Stomach (tissue), 9 donors: ENCODE results near the gene NFATC2. TPM values are rescaled to one million over a fixed set of nuclear protein-coding genes. Genes with fewer than 3 reads are reported as not detected.
A peak's percentile ranks its signal among the peaks of the same experiment; 100 is the strongest.

Source experiments
- DNase-seq, 2 donors: peaks; one replicate each; pipeline versions ENCODE4 v3.0.0 to v3.0.0-alpha.2; 2013 to 2019
- H3K27ac ChIP-seq, 5 donors: fragments of 200-600 bp in 4 of 5; sonication (generic) in 4 of 5; one replicate each; pipeline ENCODE4 v1.5.1; 2013 to 2019; ENCODE audit warnings: mild to moderate bottlenecking in 1 of 5, moderate library complexity in 1 of 5
- H3K27me3 ChIP-seq, 3 donors: fragments of 200-600 bp; sonication (generic); one replicate each; pipeline ENCODE4 v1.5.1; 2017 to 2019; ENCODE audit warnings: mixed run types in 1 of 3
- H3K36me3 ChIP-seq, 4 donors: fragments of 200-600 bp; sonication (generic); 1 replicate in 3 of 4; 2 replicates in 1 of 4; pipeline ENCODE4 v1.5.1; 2016 to 2019
- H3K4me1 ChIP-seq, 4 donors: fragments of 200-600 bp; sonication (generic); one replicate each; pipeline ENCODE4 v1.5.1; 2016 to 2019
- H3K4me3 ChIP-seq, 4 donors: fragments of 200-600 bp; sonication (generic) in 3 of 4; one replicate each; pipeline ENCODE4 v1.5.1; 2016 to 2019; ENCODE audit warnings: mild to moderate bottlenecking in 1 of 4
- H3K9me3 ChIP-seq, 4 donors: fragments of 200-600 bp; sonication (generic); one replicate each; pipeline ENCODE4 v1.5.1; 2016 to 2019
- CTCF ChIP-seq, 7 experiments: fragments of 450-650 bp in 4 of 7; fragments of 200-600 bp in 3 of 7; sonication (generic) in 3 of 7; IDR thresholded peaks; one replicate each; pipeline ENCODE4 v1.5.1; 2016 to 2019; ENCODE audit warnings: antibody characterized with exemption in 7 of 7, control low read depth in 2 of 7, mild to moderate bottlenecking in 1 of 7
- EP300 ChIP-seq: sonication (generic); formaldehyde crosslinking; IDR thresholded peaks from one replicate; pipeline ENCODE4 v1.6.1; 2017; ENCODE audit warnings: antibody characterized with exemption
- POLR2A ChIP-seq, 4 donors: fragments of 450-650 bp; IDR thresholded peaks; one replicate each; pipeline ENCODE4 v1.6.1; 2016; ENCODE audit warnings: antibody characterized with exemption in 4 of 4, control low read depth in 2 of 4, mild to moderate bottlenecking in 1 of 4, moderate library complexity in 1 of 4
- POLR2AphosphoS5 ChIP-seq, 3 donors: sonication (generic); formaldehyde crosslinking; IDR thresholded peaks; one replicate each; pipeline ENCODE4 v1.6.1; 2016; ENCODE audit warnings: antibody characterized with exemption in 3 of 3
- WGBS, 5 donors: extraction: QIAGEN DNeasy Blood & Tissue Kit in 3 of 5; methylation state at CpG; one replicate each; pipeline versions ENCODE4 v1.1.5 to v1.1.7; 2013 to 2018; 5-methylcytosine and 5-hydroxymethylcytosine counted together
- intact Hi-C: fragments of 100-400 bp; cut with DNase I; formaldehyde crosslinking; loops from one replicate; pipeline ENCODE4 v1.15.1; 2023; ENCODE audit warnings: low total_unique reads
- polyA plus RNA-seq, 3 donors: library from polyadenylated mRNA; stranded (reverse); fragments of 200-250 nt; gene quantifications; one replicate each; pipeline ENCODE4 v1.2.3, GENCODE V29; 2013
- total RNA-seq, 5 donors: library from RNA; depleted of rRNA; stranded (reverse); fragments of >200 nt; gene quantifications; one replicate each; pipeline versions ENCODE4 v1.1.0 to v1.2.3, GENCODE V29; 2014 to 2016
- donor health status: healthy with polysubstance abuse.
- donor health status: Bipolar disorder and iron deficiency.
- donor health status: healthy.

The NFATC2 gene
- total and polyA plus RNA-seq, 8 donors: 1.4 to 31.9 (median 8.6) TPM

- no peak for DNase-seq
- Histone ChIP-seq H3K4me1 (no peaks in the 10 kb centered on the region), H3K36me3 (no peaks in the 10 kb centered on the region), H3K27ac (no peak overlapping the region), H3K27me3 (no peaks in the 10 kb centered on the region), H3K4me3 (no peak overlapping the region), H3K9me3 (peaks cover 0 to 7% (median 0%) of the 10 kb centered on the region in 4 donors)
- intact Hi-C loops: no loop called here
- TF ChIP-seq EP300: no peak
- TF ChIP-seq POLR2A (IDR thresholded peaks at IDR 0.05): no peak
- no peak for TF ChIP-seq POLR2AphosphoS5 (IDR thresholded peaks at IDR 0.05)
- no peak for TF ChIP-seq CTCF (IDR thresholded peaks at IDR 0.05)
- WGBS, 5 donors: 44 to 64% (median 57%) methylated on average over 3 of the region's 3 CpGs
Measured at GRCh38 chr20:51341581-51341980, 200.9 kb downstream of the NFATC2 start.

- Histone ChIP-seq H3K27ac (no peak overlapping the region), H3K4me3 (no peak overlapping the region), H3K27me3 (no peaks in the 10 kb centered on the region), H3K4me1 (no peaks in the 10 kb centered on the region), H3K36me3 (no peaks in the 10 kb centered on the region), H3K9me3 (peaks cover 0 to 7% (median 0%) of the 10 kb centered on the region in 4 donors)
- intact Hi-C loops: no loop called here
- no peak for DNase-seq
- TF ChIP-seq EP300 (no peak), CTCF (IDR thresholded peaks at IDR 0.05) (no peak), POLR2AphosphoS5 (IDR thresholded peaks at IDR 0.05) (no peak), POLR2A (IDR thresholded peaks at IDR 0.05) (no peak)
Measured at GRCh38 chr20:51340451-51340840, 202.1 kb downstream of the NFATC2 start.

GRCh38 chr20:51339721-51340450 lies 202.6 kb downstream of the NFATC2 start:
- WGBS, 5 donors: 51 to 58% (median 55%) methylated on average over 2 of the region's 2 CpGs

GRCh38 chr20:51338692-51339440 lies 203.7 kb downstream of the NFATC2 start:
- H3K36me3 ChIP-seq: no peaks in the 10 kb centered on the region

More at GRCh38 chr20:51339721-51340450, 202.6 kb downstream of the NFATC2 start:
- peak in 1 of 2 donors; percentile 40 for DNase-seq
- Histone ChIP-seq H3K27me3 (no peaks in the 10 kb centered on the region), H3K4me1 (no peaks in the 10 kb centered on the region), H3K4me3 (no peak overlapping the region), H3K27ac (no peak overlapping the region), H3K36me3 (no peaks in the 10 kb centered on the region), H3K9me3 (peaks cover 0 to 7% (median 0%) of the 10 kb centered on the region in 4 donors)
- TF ChIP-seq POLR2A (IDR thresholded peaks at IDR 0.05) (no peak), POLR2AphosphoS5 (IDR thresholded peaks at IDR 0.05) (no peak), CTCF (IDR thresholded peaks at IDR 0.05) (no peak)
- intact Hi-C loops: no loop called here

More at GRCh38 chr20:51338692-51339440, 203.7 kb downstream of the NFATC2 start:
- WGBS, 5 donors: 84 to 89% (median 89%) methylated on average over 5 of the region's 5 CpGs
- Histone ChIP-seq H3K27me3 (no peaks in the 10 kb centered on the region), H3K4me3 (no peak overlapping the region), H3K9me3 (peaks cover 0 to 6% (median 0%) of the 10 kb centered on the region in 4 donors), H3K27ac (no peak overlapping the region), H3K4me1 (no peaks in the 10 kb centered on the region)
- TF ChIP-seq CTCF (IDR thresholded peaks at IDR 0.05) (no peak), POLR2A (IDR thresholded peaks at IDR 0.05) (no peak), EP300 (no peak), POLR2AphosphoS5 (IDR thresholded peaks at IDR 0.05) (no peak)
- DNase-seq: no peak
- intact Hi-C loops: no loop called here
